Activated naive CD4-positive, alpha-beta T cell treated with anti-CD3 and anti-CD28 coated beads for 36 hours (primary cell): Measurements from ENCODE around the gene HS3ST1. TPM values are rescaled to one million over a fixed set of nuclear protein-coding genes. Genes with fewer than 3 reads are reported as not detected.
"Not testable (repeated sequence)": the region's sequence is repeated elsewhere in the genome, so short reads cannot be mapped to it uniquely, and the experiment has no call there.

Source experiments
- CTCF ChIA-PET: fragments of 350-600 bp; sonication (Branson Sonifier 250); formaldehyde crosslinking; loops from one replicate; lab custom pipeline; 2021; ENCODE audit warnings: antibody characterized with exemption; lab: Charles Lee
- DNase-seq: peaks from one replicate; pipeline ENCODE4 v3.0.0-alpha.2; 2020
- H3K27ac Mint-ChIP-seq: one replicate; pipeline ENCODE4 v1.8.0; 2021; ENCODE audit warnings: mild to moderate bottlenecking, mixed read lengths
- H3K27me3 Mint-ChIP-seq: one replicate; pipeline ENCODE4 v1.8.0; 2021; ENCODE audit warnings: low read depth, mixed read lengths
- H3K36me3 Mint-ChIP-seq: one replicate; pipeline ENCODE4 v1.8.0; 2021; ENCODE audit warnings: low read depth, mixed read lengths
- H3K4me1 Mint-ChIP-seq: one replicate; pipeline ENCODE4 v1.8.0; 2021; ENCODE audit warnings: low read depth, mixed read lengths
- H3K4me3 Mint-ChIP-seq: one replicate; pipeline ENCODE4 v1.8.0; 2021; ENCODE audit warnings: mild to moderate bottlenecking, moderate library complexity, mixed read lengths
- H3K9me3 Mint-ChIP-seq: one replicate; pipeline ENCODE4 v1.8.0; 2021; ENCODE audit warnings: mixed read lengths
- intact Hi-C: fragments of 100-400 bp; cut with micrococcal nuclease; formaldehyde crosslinking; loops from one replicate; pipeline ENCODE4 v1.15.1; 2023
- total RNA-seq, 2 experiments: library from RNA; stranded (reverse); gene quantifications; one replicate each; pipeline ENCODE4 v1.2.3, GENCODE V29; 2021

HS3ST1 gene
- total RNA-seq, 2 experiments from 2014 or later, result not detected

DNA sequence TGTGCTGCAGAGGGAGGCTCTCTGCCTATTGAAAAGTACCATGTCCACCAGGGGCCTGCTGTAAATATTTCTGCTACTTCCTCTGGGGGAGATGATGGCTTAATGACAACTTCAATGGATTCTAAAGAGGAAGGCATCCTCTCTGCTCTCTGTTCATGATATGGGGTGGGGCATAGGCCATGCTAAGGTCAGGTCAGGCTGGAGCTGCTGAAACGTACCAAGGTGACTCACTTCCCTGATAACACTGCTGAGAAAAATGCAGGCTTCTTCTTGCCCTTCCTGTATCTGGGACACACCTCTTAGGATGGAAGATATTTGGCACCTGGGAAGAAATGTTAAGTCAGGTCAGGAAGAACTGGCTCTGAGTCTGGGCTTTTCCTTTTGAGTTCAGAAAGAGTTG, 31.5 kb downstream of the HS3ST1 start:
- no peaks in the 10 kb centered on the region for H3K4me1 Mint-ChIP-seq
- H3K9me3 Mint-ChIP-seq, result no peaks in the 10 kb centered on the region
- H3K27ac Mint-ChIP-seq, result no peak overlapping the region
- intact Hi-C loops, result loop anchor here (10.0 kb wide), 1 partner anchor 52 kb away; no protein-coding TSS in a partner anchor
- CTCF ChIA-PET, result no interaction called here
- H3K36me3 Mint-ChIP-seq, result no peaks in the 10 kb centered on the region
- DNase-seq, result no peak
- H3K27me3 Mint-ChIP-seq, result no peaks in the 10 kb centered on the region
- no peak overlapping the region for H3K4me3 Mint-ChIP-seq

DNA sequence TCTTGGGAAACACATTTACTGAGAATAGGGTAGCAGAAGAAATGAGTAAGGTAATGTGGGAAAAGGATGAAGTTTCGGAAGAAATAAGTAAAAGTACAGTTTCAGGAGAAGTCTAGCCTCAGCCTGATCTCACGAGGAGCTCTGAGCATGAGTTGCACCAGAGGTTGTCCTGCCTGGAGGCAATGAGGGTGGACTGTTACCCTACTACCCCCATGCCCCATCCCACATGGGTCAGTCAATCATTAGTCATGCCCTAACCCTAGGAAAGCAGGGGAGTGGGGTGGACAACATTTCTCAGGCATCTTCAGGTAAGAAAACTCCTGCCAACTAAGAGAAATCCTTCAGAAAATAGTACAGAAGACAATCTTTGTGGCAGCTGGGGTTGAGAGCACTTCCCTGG, 35.1 kb downstream of the HS3ST1 start:
- no peaks in the 10 kb centered on the region for H3K36me3 Mint-ChIP-seq
- H3K4me3 Mint-ChIP-seq, result no peak overlapping the region
- H3K27me3 Mint-ChIP-seq, result no peaks in the 10 kb centered on the region
- H3K4me1 Mint-ChIP-seq, result no peaks in the 10 kb centered on the region
- H3K9me3 Mint-ChIP-seq, result no peaks in the 10 kb centered on the region
- DNase-seq, result no peak
- CTCF ChIA-PET, result no interaction called here
- intact Hi-C loops, result loop anchor here (10.0 kb wide), 1 partner anchor 49 kb away; no protein-coding TSS in a partner anchor
- no peak overlapping the region for H3K27ac Mint-ChIP-seq

DNA sequence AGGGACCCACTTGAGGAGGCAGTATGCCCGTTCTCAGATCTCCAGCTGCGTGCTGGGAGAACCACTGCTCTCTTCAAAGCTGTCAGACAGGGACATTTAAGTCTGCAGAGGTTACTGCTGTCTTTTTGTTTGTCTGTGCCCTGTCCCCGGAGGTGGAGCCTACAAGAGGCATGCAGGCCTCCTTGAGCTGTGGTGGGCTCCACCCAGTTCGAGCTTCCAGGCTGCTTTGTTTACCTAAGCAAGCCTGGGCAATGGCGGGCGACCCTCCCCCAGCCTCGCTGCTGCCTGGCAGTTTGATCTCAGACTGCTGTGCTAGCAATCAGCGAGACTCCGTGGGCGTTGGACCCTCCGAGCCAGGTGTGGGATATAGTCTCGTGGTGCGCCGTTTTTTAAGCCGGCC, 44.6 kb downstream of the HS3ST1 start:
- H3K27ac Mint-ChIP-seq, H3K4me1 Mint-ChIP-seq, H3K36me3 Mint-ChIP-seq, DNase-seq, H3K4me3 Mint-ChIP-seq, CTCF ChIA-PET, H3K9me3 Mint-ChIP-seq, H3K27me3 Mint-ChIP-seq, intact Hi-C loops: not testable (repeated sequence)

- no peaks in the 10 kb centered on the region for H3K27me3 Mint-ChIP-seq
- no peaks in the 10 kb centered on the region for H3K4me1 Mint-ChIP-seq
- H3K27ac Mint-ChIP-seq, result no peak overlapping the region
- no peak overlapping the region for H3K4me3 Mint-ChIP-seq
- no peak for DNase-seq
- intact Hi-C loops, result no loop called here
- H3K9me3 Mint-ChIP-seq, result peaks cover 2% of the 10 kb centered on the region
- no peaks in the 10 kb centered on the region for H3K36me3 Mint-ChIP-seq
- CTCF ChIA-PET, result no interaction called here
Measured at GRCh38 chr4:11376571-11376970, 52.1 kb downstream of the HS3ST1 start.

DNA sequence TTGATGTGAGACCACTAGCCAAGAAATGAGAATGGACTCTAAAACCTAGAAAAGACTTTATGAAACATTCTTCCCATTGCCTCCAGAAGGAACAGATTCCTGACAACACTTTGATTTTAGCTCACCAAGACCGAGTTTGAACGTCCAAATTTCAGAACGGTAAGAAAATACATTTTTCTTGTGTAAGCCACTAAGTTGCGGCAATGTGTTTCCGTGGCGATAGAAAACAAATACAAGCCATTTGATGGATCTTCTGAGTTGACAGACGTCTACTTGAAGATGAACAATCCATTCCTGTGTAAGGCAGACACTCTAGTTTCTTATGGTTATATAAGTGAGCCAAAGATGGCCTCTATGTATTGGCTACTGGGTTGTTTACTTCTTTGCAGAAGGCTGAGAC, 52.5 kb downstream of the HS3ST1 start:
- no peaks in the 10 kb centered on the region for H3K4me1 Mint-ChIP-seq
- H3K9me3 Mint-ChIP-seq, result peaks cover 2% of the 10 kb centered on the region
- no peak overlapping the region for H3K4me3 Mint-ChIP-seq

DNA sequence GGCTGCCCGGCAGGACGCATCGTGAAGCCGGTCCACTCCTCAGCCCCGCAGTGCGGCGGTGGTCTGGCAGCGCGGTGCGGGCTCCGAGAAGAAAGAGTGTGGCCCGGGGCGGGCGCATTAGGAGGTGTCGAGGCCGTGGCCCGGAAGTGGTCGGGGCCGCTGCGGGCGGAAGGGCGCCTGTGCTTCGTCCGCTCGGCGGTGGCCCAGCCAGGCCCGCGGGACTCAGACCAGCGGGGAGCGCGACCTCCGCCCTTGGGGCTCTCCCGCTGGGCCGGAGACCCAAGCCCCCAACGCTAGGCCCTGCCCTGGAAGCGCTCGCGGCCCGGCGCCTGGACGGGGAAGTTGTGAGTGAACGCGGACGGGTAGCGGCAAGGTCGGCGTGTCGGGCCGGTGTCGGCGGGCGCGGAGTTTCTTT, 60.0 kb downstream of the HS3ST1 start:
- Mint-ChIP-seq H3K27ac (no peak overlapping the region), H3K9me3 (no peaks in the 10 kb centered on the region), H3K4me3 (no peak overlapping the region), H3K27me3 (peaks cover 17% of the 10 kb centered on the region), H3K36me3 (peaks cover 2% of the 10 kb centered on the region), H3K4me1 (no peaks in the 10 kb centered on the region)
- intact Hi-C loops, result no loop called here
- DNase-seq, result no peak
- CTCF ChIA-PET, result no interaction called here

More for the DNA sequence above, 52.5 kb downstream of the HS3ST1 start:
- intact Hi-C loops, result no loop called here
- H3K27me3 Mint-ChIP-seq, result no peaks in the 10 kb centered on the region
- no peak overlapping the region for H3K27ac Mint-ChIP-seq
- DNase-seq, result no peak
- CTCF ChIA-PET, result no interaction called here
- H3K36me3 Mint-ChIP-seq, result no peaks in the 10 kb centered on the region

GRCh38 chr4:11367371-11367770, 61.3 kb downstream of the HS3ST1 start:
- CTCF ChIA-PET, result no interaction called here
- Mint-ChIP-seq H3K27ac (no peak overlapping the region), H3K36me3 (peaks cover 2% of the 10 kb centered on the region), H3K4me3 (no peak overlapping the region), H3K9me3 (no peaks in the 10 kb centered on the region), H3K27me3 (peaks cover 17% of the 10 kb centered on the region), H3K4me1 (no peaks in the 10 kb centered on the region)
- DNase-seq, result no peak
- intact Hi-C loops, result no loop called here

DNA sequence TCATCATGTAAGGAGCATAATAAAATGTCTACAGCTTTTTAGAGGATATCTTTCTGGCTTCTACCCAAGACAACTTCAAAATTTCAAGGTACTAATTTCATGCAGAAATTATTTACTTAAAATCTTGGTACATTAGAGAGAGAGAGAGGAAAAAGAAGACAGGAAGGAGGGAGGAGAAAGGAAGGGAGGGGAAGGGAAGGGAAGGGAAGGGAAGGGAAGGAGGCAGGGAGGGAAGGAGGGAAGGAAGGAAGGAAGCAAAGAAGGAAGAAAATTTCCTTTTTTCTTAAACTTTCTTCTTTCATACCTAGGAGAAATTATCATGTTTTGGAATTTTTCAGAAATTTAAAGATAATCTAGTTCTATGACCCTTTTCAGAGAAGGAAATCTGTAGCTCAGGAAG, 61.8 kb downstream of the HS3ST1 start:
- Mint-ChIP-seq H3K4me1 (no peaks in the 10 kb centered on the region), H3K27ac (no peak overlapping the region), H3K27me3 (peaks cover 17% of the 10 kb centered on the region), H3K4me3 (no peak overlapping the region), H3K36me3 (peaks cover 2% of the 10 kb centered on the region), H3K9me3 (no peaks in the 10 kb centered on the region)
- no peak for DNase-seq
- intact Hi-C loops, result no loop called here
- CTCF ChIA-PET, result no interaction called here

DNA sequence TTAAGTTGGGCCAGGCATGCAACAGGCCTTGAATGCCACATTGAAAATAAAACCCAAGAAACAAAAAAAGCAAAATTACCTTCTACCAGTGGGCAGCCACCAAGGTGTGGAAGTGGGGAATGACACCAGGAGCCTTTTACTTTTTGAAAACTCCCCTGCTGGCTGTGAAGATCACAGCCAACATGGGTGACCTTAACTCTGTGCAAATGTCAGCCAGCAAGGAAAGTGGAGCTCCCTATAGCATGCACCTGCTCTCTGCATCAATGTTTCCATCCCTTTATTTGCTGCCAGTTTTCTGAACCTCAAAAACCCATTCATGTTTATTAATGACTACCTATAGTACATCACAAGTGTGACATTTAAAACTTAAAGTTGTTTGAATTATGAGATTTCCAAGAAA, 63.7 kb downstream of the HS3ST1 start:
- CTCF ChIA-PET, result no interaction called here
- no peak for DNase-seq
- Mint-ChIP-seq H3K27ac (no peak overlapping the region), H3K36me3 (peaks cover 2% of the 10 kb centered on the region), H3K4me3 (no peak overlapping the region), H3K27me3 (peaks cover 21% of the 10 kb centered on the region), H3K9me3 (no peaks in the 10 kb centered on the region), H3K4me1 (no peaks in the 10 kb centered on the region)
- intact Hi-C loops, result no loop called here

DNA sequence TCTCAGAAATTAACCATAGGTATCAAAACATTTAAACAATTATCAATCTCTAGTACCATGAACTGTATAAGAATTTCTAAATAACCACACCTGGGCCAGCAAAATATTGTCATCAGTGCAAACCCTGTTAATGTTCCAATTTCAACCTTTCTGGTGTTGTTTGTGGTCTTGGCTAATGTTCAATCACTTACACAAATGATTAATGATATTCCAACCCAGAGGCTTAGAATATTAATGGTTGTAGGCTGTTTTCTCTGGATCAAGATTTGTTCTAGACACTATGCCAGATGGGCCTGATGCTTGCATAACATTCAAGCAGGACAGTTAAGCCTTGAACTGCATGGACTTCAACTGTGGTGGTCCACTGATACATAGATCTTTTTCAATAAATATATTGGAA, 69.1 kb downstream of the HS3ST1 start:
- peaks cover 6% of the 10 kb centered on the region for H3K27me3 Mint-ChIP-seq
- H3K4me1 Mint-ChIP-seq, result no peaks in the 10 kb centered on the region
- CTCF ChIA-PET, result no interaction called here
- intact Hi-C loops, result no loop called here
- DNase-seq, result no peak
- peaks cover 2% of the 10 kb centered on the region for H3K9me3 Mint-ChIP-seq
- H3K36me3 Mint-ChIP-seq, result no peaks in the 10 kb centered on the region
- H3K27ac Mint-ChIP-seq, result no peak overlapping the region
- no peak overlapping the region for H3K4me3 Mint-ChIP-seq

DNA sequence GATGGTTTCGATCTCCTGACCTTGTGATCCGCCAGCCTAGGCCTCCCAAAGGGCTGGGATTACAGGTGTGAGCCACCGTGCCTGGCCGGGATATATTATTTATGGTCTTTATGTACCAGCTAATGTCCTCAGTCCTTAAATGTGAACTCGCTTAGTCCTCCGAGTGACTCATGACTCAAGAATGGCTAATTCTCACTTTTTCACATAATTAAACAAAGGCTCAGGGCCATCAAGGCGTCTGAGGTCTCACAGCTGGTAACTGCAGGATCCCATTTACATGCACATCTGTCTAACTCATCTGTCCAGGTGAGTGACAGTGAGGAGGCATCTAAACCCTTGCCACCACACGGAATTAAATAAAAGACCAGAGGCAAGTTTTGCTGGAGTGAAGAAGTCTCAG, 73.5 kb downstream of the HS3ST1 start:
- no peak for DNase-seq
- intact Hi-C loops, result no loop called here
- no peaks in the 10 kb centered on the region for H3K4me1 Mint-ChIP-seq
- H3K27ac Mint-ChIP-seq, result no peak overlapping the region
- CTCF ChIA-PET, result no interaction called here
- H3K9me3 Mint-ChIP-seq, result peaks cover 2% of the 10 kb centered on the region
- H3K4me3 Mint-ChIP-seq, result no peak overlapping the region
- H3K27me3 Mint-ChIP-seq, result peaks cover 2% of the 10 kb centered on the region
- no peaks in the 10 kb centered on the region for H3K36me3 Mint-ChIP-seq

DNA sequence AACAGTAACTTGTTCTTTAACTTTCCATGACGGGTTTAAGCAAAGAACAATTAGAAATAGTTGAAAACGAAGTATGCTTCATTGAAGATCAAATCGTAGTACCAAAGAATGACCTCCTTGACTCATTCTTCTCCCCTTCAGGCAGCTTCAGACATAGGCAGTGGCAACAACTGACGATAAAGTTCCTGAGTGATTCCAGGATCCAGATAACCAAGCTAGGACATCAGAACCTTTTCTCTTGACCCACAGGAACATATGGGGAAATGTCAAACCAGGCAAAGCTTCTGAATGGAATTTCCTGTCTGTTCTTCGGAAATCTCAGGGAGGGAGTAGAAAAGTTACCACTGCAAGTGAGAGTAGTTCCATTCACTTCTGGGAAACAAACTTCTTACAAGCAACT, 74.2 kb downstream of the HS3ST1 start:
- no peak for DNase-seq
- H3K9me3 Mint-ChIP-seq, result peaks cover 2% of the 10 kb centered on the region
- H3K4me3 Mint-ChIP-seq, result no peak overlapping the region
- peaks cover 7% of the 10 kb centered on the region for H3K27me3 Mint-ChIP-seq
- no peaks in the 10 kb centered on the region for H3K36me3 Mint-ChIP-seq
- CTCF ChIA-PET, result no interaction called here
- H3K4me1 Mint-ChIP-seq, result no peaks in the 10 kb centered on the region
- intact Hi-C loops, result no loop called here
- no peak overlapping the region for H3K27ac Mint-ChIP-seq

GRCh38 chr4:11348449-11349088, 80.1 kb downstream of the HS3ST1 start:
- Mint-ChIP-seq H3K9me3 (no peaks in the 10 kb centered on the region), H3K4me1 (no peaks in the 10 kb centered on the region), H3K4me3 (no peak overlapping the region), H3K27me3 (peaks cover 5% of the 10 kb centered on the region), H3K36me3 (no peaks in the 10 kb centered on the region), H3K27ac (no peak overlapping the region)
- intact Hi-C loops, result loop anchor here (10.0 kb wide), 1 partner anchor 46 kb away; no protein-coding TSS in a partner anchor
- no peak for DNase-seq
- CTCF ChIA-PET, result no interaction called here
